ENCODE results near the gene TMEM135.

TMEM135 gene

GRCh38 chr11:87137711-87138110 lies 100.0 kb downstream of the TMEM135 start:
- Histone ChIP-seq H3K9ac (ENCODE audit: low read length) (no peak overlapping the region), H3F3A (ENCODE audit: insufficient read depth) (no peaks in the 10 kb centered on the region; the same call in 1 of the 2 replicates), H3K27ac (ENCODE audit: low read depth, low read length) (no peak overlapping the region), H3K36me3 (ENCODE audit: low read length) (no peaks in the 10 kb centered on the region), H3K4me2 (ENCODE audit: low read depth, low read length, poor library complexity, severe bottlenecking) (no peak overlapping the region), H4K20me1 (ENCODE audit: low read depth, low read length) (0 out of 2 replicates have a peak, but pooled peaks cover 2% of the 10 kb centered on the region), H3K27me3 (ENCODE audit: low read length) (no peaks in the 10 kb centered on the region), H3K9me3 (ENCODE audit: insufficient read depth, low read length) (no peaks in the 10 kb centered on the region), H3K79me2 (ENCODE audit: insufficient read depth, low read length) (no peaks in the 10 kb centered on the region), H2AFZ (ENCODE audit: low read depth, low read length, severe bottlenecking) (no peak overlapping the region), H3K9me2 (replicated peaks; ENCODE audit: insufficient read depth, low read length) (no peaks in the 10 kb centered on the region), H3K4me3 (ENCODE audit: insufficient read depth, low read length, poor library complexity, severe bottlenecking) (no peak overlapping the region)
- TF ChIP-seq CTCF (IDR thresholded peaks at IDR 0.05; ENCODE audit: insufficient read depth, low read length, poor library complexity, severe bottlenecking) = no peak
- TF ChIP-seq EZH2phosphoT487 (conservative IDR thresholded peaks at IDR 0.05; ENCODE audit: low read length) = no peak

GRCh38 chr11:87139475-87139874 lies 101.7 kb downstream of the TMEM135 start:
- no peaks in the 10 kb centered on the region; the same call in 1 of the 2 replicates for H3F3A ChIP-seq (ENCODE audit: insufficient read depth)
- no peak for TF ChIP-seq EZH2phosphoT487 (conservative IDR thresholded peaks at IDR 0.05; ENCODE audit: low read length)
- no peak for TF ChIP-seq CTCF (IDR thresholded peaks at IDR 0.05; ENCODE audit: insufficient read depth, low read length, poor library complexity, severe bottlenecking)
- no peaks in the 10 kb centered on the region for H3K9me2 ChIP-seq (replicated peaks; ENCODE audit: insufficient read depth, low read length)
- H3K9me3 ChIP-seq (ENCODE audit: insufficient read depth, low read length) = no peaks in the 10 kb centered on the region
- H3K79me2 ChIP-seq (ENCODE audit: insufficient read depth, low read length) = no peaks in the 10 kb centered on the region
- no peak overlapping the region for H3K27ac ChIP-seq (ENCODE audit: low read depth, low read length)
- H4K20me1 ChIP-seq (ENCODE audit: low read depth, low read length) = no peaks in the 10 kb centered on the region
- no peak overlapping the region for H3K4me3 ChIP-seq (ENCODE audit: insufficient read depth, low read length, poor library complexity, severe bottlenecking)
- H3K27me3 ChIP-seq (ENCODE audit: low read length) = no peaks in the 10 kb centered on the region
- H3K36me3 ChIP-seq (ENCODE audit: low read length) = no peaks in the 10 kb centered on the region
- H2AFZ ChIP-seq (ENCODE audit: low read depth, low read length, severe bottlenecking) = no peak overlapping the region
- H3K9ac ChIP-seq (ENCODE audit: low read length) = no peak overlapping the region
- H3K4me2 ChIP-seq (ENCODE audit: low read depth, low read length, poor library complexity, severe bottlenecking) = no peak overlapping the region

- Histone ChIP-seq H3K9ac (ENCODE audit: low read length) (no peak overlapping the region), H3K4me2 (ENCODE audit: low read depth, low read length, poor library complexity, severe bottlenecking) (no peak overlapping the region), H3K4me3 (ENCODE audit: insufficient read depth, low read length, poor library complexity, severe bottlenecking) (no peak overlapping the region), H3K27me3 (ENCODE audit: low read length) (no peaks in the 10 kb centered on the region), H4K20me1 (ENCODE audit: low read depth, low read length) (no peaks in the 10 kb centered on the region), H3K36me3 (ENCODE audit: low read length) (no peaks in the 10 kb centered on the region), H3K9me3 (ENCODE audit: insufficient read depth, low read length) (no peaks in the 10 kb centered on the region), H3K27ac (ENCODE audit: low read depth, low read length) (no peak overlapping the region), H3K9me2 (replicated peaks; ENCODE audit: insufficient read depth, low read length) (no peaks in the 10 kb centered on the region), H3K79me2 (ENCODE audit: insufficient read depth, low read length) (no peaks in the 10 kb centered on the region), H2AFZ (ENCODE audit: low read depth, low read length, severe bottlenecking) (no peak overlapping the region), H3F3A (ENCODE audit: insufficient read depth) (no peaks in the 10 kb centered on the region)
- TF ChIP-seq CTCF (IDR thresholded peaks at IDR 0.05; ENCODE audit: insufficient read depth, low read length, poor library complexity, severe bottlenecking) (no peak), EZH2phosphoT487 (conservative IDR thresholded peaks at IDR 0.05; ENCODE audit: low read length) (no peak)
These were observed 103.6 kb downstream of the TMEM135 start for GRCh38 chr11:87141322-87141721.
